Trophoblast cell (in vitro differentiated cells and primary cell): ENCODE results near the gene TJP2.
"Not testable (repeated sequence)": the region's sequence is repeated elsewhere in the genome, so short reads cannot be mapped to it uniquely, and the experiment has no call there.

Experiments
- DNase-seq, 2 donors: peaks; one replicate each; pipeline ENCODE4 v3.0.0-alpha.2; 2016
- H2AFZ ChIP-seq: 2 replicates; pipeline ENCODE4 v1.6.1; 2013; ENCODE audit warnings: low read length, moderate library complexity, mild to moderate bottlenecking; ENCODE audit not compliant: insufficient read depth, poor library complexity
- H2AK5ac ChIP-seq: 2 replicates; pipeline ENCODE4 v1.6.1; 2013; ENCODE audit warnings: mild to moderate bottlenecking, low read length
- H2BK120ac ChIP-seq: 2 replicates; pipeline ENCODE4 v1.6.1; 2013; ENCODE audit warnings: low read length, mild to moderate bottlenecking, moderate library complexity; ENCODE audit not compliant: insufficient read depth, poor library complexity
- H2BK12ac ChIP-seq: 2 replicates; pipeline ENCODE4 v1.6.1; 2013; ENCODE audit warnings: mild to moderate bottlenecking, low read length, moderate library complexity
- H2BK5ac ChIP-seq: 2 replicates; pipeline ENCODE4 v1.6.1; 2013; ENCODE audit warnings: low read length, low read depth, moderate library complexity, mild to moderate bottlenecking; ENCODE audit not compliant: poor library complexity
- H3K14ac ChIP-seq: 2 replicates; pipeline ENCODE4 v1.6.1; 2013; ENCODE audit warnings: mild to moderate bottlenecking, low read length
- H3K18ac ChIP-seq: 2 replicates; pipeline ENCODE4 v1.6.1; 2013; ENCODE audit warnings: mild to moderate bottlenecking, low read length
- H3K23ac ChIP-seq: 2 replicates; pipeline ENCODE4 v1.6.1; 2013; ENCODE audit warnings: low read length
- H3K27ac ChIP-seq: 2 replicates; pipeline ENCODE4 v1.5.1; 2013; ENCODE audit warnings: low read depth, mild to moderate bottlenecking, inconsistent platforms, low read length, moderate library complexity
- H3K27me3 ChIP-seq: 2 replicates; pipeline ENCODE4 v1.6.1; 2013; ENCODE audit warnings: inconsistent platforms, mild to moderate bottlenecking, low read length, moderate library complexity; ENCODE audit not compliant: insufficient read depth
- H3K36me3 ChIP-seq, 2 experiments: 1 replicate in 1 of 2; 2 replicates in 1 of 2; pipeline ENCODE4 v1.6.1; 2013; ENCODE audit warnings: low read length in 2 of 2, mild to moderate bottlenecking in 2 of 2, moderate library complexity in 1 of 2; ENCODE audit not compliant: insufficient read depth in 2 of 2, control insufficient read depth in 1 of 2
- H3K4ac ChIP-seq: 2 replicates; pipeline ENCODE4 v1.6.1; 2013; ENCODE audit warnings: low read depth, mild to moderate bottlenecking, low read length, moderate library complexity
- H3K4me1 ChIP-seq, 2 experiments: 1 replicate in 1 of 2; 2 replicates in 1 of 2; pipeline ENCODE4 v1.6.1; 2013; ENCODE audit warnings: low read length in 2 of 2, mild to moderate bottlenecking in 2 of 2, moderate library complexity in 1 of 2; ENCODE audit not compliant: insufficient read depth in 2 of 2, control insufficient read depth in 1 of 2
- H3K4me2 ChIP-seq: 2 replicates; pipeline ENCODE4 v1.6.1; 2013; ENCODE audit warnings: inconsistent platforms, mild to moderate bottlenecking, low read length, moderate library complexity
- H3K4me3 ChIP-seq: 2 replicates; pipeline ENCODE4 v1.5.1; 2013; ENCODE audit warnings: mild to moderate bottlenecking, low read depth, low read length, inconsistent platforms
- H3K79me1 ChIP-seq: one replicate; pipeline ENCODE4 v1.6.1; 2013; ENCODE audit warnings: low read length
- H3K79me2 ChIP-seq: 2 replicates; pipeline ENCODE4 v1.6.1; 2013; ENCODE audit warnings: low read length, mild to moderate bottlenecking; ENCODE audit not compliant: control insufficient read depth, insufficient read depth, poor library complexity
- H3K9ac ChIP-seq: 2 replicates; pipeline ENCODE4 v1.6.1; 2013; ENCODE audit warnings: mild to moderate bottlenecking, low read length
- H3K9me3 ChIP-seq: 2 replicates; pipeline ENCODE4 v1.6.1; 2013; ENCODE audit warnings: low read depth, mild to moderate bottlenecking, control low read depth, inconsistent platforms, low read length; ENCODE audit not compliant: insufficient read depth
- H4K12ac ChIP-seq: 2 replicates; pipeline ENCODE4 v1.6.1; 2013; ENCODE audit warnings: low read depth, mild to moderate bottlenecking, low read length, moderate library complexity
- H4K8ac ChIP-seq: 2 replicates; pipeline ENCODE4 v1.6.1; 2013; ENCODE audit warnings: low read depth, mild to moderate bottlenecking, low read length, moderate library complexity
- H4K91ac ChIP-seq: one replicate; pipeline ENCODE4 v1.6.1; 2013; ENCODE audit warnings: low read depth, mild to moderate bottlenecking, low read length, moderate library complexity
- WGBS: extraction: QIAGEN DNeasy Blood & Tissue Kit; methylation state at CpG from one replicate; pipeline ENCODE4 v1.1.7; 2013; ENCODE audit warnings: missing lambda C conversion rate; ENCODE audit not compliant: insufficient read length, insufficient coverage; ENCODE audit errors: extremely low coverage; 5-methylcytosine and 5-hydroxymethylcytosine counted together

TJP2 gene

DNA sequence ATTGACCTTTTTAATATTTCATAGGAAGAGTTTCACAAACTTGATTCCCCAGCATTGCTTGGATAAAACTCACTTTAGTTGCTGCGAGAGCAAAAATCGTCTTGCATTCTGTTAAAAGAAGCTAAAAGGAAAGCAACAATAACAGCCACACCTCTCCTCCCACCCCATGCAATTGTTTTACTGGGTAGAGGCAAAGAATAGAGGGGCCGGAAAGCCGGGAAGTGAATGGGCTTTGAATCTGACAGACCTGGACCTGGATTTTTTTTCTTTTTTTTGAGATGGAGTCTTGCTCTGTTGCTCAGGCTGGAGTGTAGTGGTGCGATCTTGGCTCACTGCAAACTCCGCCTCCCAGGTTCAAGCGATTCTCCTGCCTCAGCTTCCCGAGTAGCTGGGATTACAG is 9.5 kb upstream of the TJP2 start:
- not testable (repeated sequence) for H2AFZ ChIP-seq, H3K18ac ChIP-seq, H2BK120ac ChIP-seq, H3K4me2 ChIP-seq, H2BK12ac ChIP-seq, H3K9ac ChIP-seq, H3K79me2 ChIP-seq, H3K9me3 ChIP-seq, H3K4ac ChIP-seq, H3K14ac ChIP-seq, H4K12ac ChIP-seq, H4K8ac ChIP-seq, H3K4me1 ChIP-seq, DNase-seq, H4K91ac ChIP-seq, H2AK5ac ChIP-seq, H3K4me3 ChIP-seq, H2BK5ac ChIP-seq, H3K27me3 ChIP-seq, H3K23ac ChIP-seq, H3K27ac ChIP-seq, H3K79me1 ChIP-seq, H3K36me3 ChIP-seq
- WGBS: no CpG with 5 or more reads among the region's 8 CpGs

DNA sequence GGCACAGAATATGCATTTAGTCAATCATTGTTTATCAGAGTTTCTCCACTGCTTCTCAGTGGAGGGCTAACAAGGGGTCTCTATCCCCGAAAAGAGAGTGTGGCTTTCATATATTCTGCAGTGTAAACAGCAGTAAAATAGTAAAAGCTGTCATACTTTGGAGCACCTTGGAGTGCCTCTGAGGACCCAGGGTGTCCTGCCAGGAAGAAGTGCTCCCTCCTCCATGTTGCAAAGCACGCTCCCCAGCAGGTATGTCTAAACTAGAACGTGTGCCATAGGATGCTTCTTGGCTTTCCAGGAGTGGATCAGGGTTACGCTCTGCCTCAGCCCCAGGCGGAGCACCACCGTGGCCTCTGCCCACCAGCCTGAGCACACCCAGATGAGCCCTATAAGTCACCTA is 8.5 kb upstream of the TJP2 start:
- H2BK12ac ChIP-seq: peak overlapping the region; percentile 58
- H3K4me3 ChIP-seq: no peak overlapping the region
- no peak overlapping the region for H3K23ac ChIP-seq
- no peak overlapping the region for H2AK5ac ChIP-seq
- no peak overlapping the region for H3K9ac ChIP-seq
- H3K14ac ChIP-seq: no peak overlapping the region
- no peak overlapping the region for H2AFZ ChIP-seq
- no peak overlapping the region for H2BK5ac ChIP-seq
- DNase-seq: no peak
- H4K91ac ChIP-seq: no peak overlapping the region
- peaks cover 2 to 5% of the 10 kb centered on the region in 2 experiments for H3K36me3 ChIP-seq
- H3K79me1 ChIP-seq: peaks cover 3% of the 10 kb centered on the region
- H3K79me2 ChIP-seq: peaks cover 2% of the 10 kb centered on the region
- no peak overlapping the region for H3K18ac ChIP-seq
- H3K27me3 ChIP-seq: no peaks in the 10 kb centered on the region
- no peak overlapping the region for H4K12ac ChIP-seq
- peaks cover 2% of the 10 kb centered on the region for H3K9me3 ChIP-seq
- H3K4ac ChIP-seq: no peak overlapping the region
- H3K4me2 ChIP-seq: no peak overlapping the region
- no peak overlapping the region for H3K27ac ChIP-seq
- H2BK120ac ChIP-seq: no peak overlapping the region
- no peak overlapping the region for H4K8ac ChIP-seq
- no CpG with 5 or more reads among the region's 6 CpGs for WGBS
- H3K4me1 ChIP-seq: peaks cover 0 to 4% of the 10 kb centered on the region in 2 experiments

DNA sequence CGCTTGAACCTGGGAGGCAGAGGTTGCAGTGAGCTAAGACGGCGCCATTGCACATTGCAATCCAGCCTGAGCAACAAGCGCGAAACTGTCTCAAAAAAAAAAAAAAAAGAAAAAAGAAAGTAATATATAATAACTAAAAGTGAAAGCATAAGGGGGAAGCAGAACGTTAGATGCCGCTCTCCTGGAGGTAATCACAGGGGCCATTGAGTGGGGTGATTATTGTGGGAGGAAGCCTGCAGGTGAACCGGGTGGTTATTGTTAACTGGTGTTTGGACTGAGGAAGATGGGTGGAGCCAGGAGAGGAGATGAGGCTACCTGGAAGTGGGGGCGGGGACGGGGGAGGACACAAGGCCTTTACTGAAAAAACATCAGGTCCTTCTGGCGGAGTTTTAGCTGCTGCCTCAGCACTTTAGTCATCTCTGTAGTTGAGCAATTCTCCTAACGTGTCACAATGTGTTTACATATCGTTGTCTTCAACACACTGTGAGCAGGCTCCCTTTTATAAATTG is 5.3 kb upstream of the TJP2 start:
- no peak overlapping the region for H4K8ac ChIP-seq
- H2BK5ac ChIP-seq: no peak overlapping the region
- peaks cover 6% of the 10 kb centered on the region for H3K79me2 ChIP-seq
- H3K18ac ChIP-seq: no peak overlapping the region
- H3K36me3 ChIP-seq: peaks cover 2 to 3% of the 10 kb centered on the region in 2 experiments
- peaks cover 0 to 12% of the 10 kb centered on the region in 2 experiments for H3K4me1 ChIP-seq
- H3K27me3 ChIP-seq: no peaks in the 10 kb centered on the region
- H4K12ac ChIP-seq: no peak overlapping the region
- no peak overlapping the region for H3K9ac ChIP-seq
- no peak overlapping the region for H2BK12ac ChIP-seq
- no peaks in the 10 kb centered on the region for H3K9me3 ChIP-seq
- H4K91ac ChIP-seq: no peak overlapping the region
- H2AK5ac ChIP-seq: no peak overlapping the region
- H3K4me3 ChIP-seq: no peak overlapping the region
- H3K27ac ChIP-seq: no peak overlapping the region
- H2BK120ac ChIP-seq: no peak overlapping the region
- H3K4me2 ChIP-seq: no peak overlapping the region
- no peak overlapping the region for H3K14ac ChIP-seq
- H3K79me1 ChIP-seq: peaks cover 15% of the 10 kb centered on the region
- no peak overlapping the region for H3K4ac ChIP-seq
- WGBS: no CpG with 5 or more reads among the region's 13 CpGs
- peak; percentile 86 to 94 for DNase-seq
- no peak overlapping the region for H2AFZ ChIP-seq
- no peak overlapping the region for H3K23ac ChIP-seq

- peaks cover 0 to 12% of the 10 kb centered on the region in 2 experiments for H3K4me1 ChIP-seq
- WGBS: no CpG with 5 or more reads among the region's 1 CpG
These were observed 3.8 kb upstream of the TJP2 start for GRCh38 chr9:69170231-69170630.

More at GRCh38 chr9:69170231-69170630, 3.8 kb upstream of the TJP2 start:
- H3K14ac ChIP-seq: peak overlapping the region; percentile 24
- peak overlapping the region; percentile 69 for H3K27ac ChIP-seq
- peak overlapping the region; percentile 24 for H3K4me2 ChIP-seq
- H2BK120ac ChIP-seq: no peak overlapping the region
- no peak overlapping the region for H3K18ac ChIP-seq
- H2BK12ac ChIP-seq: peak overlapping the region; percentile 92
- H2AFZ ChIP-seq: no peak overlapping the region
- H4K12ac ChIP-seq: no peak overlapping the region
- peaks cover 15% of the 10 kb centered on the region for H3K79me2 ChIP-seq
- peaks cover 24% of the 10 kb centered on the region for H3K79me1 ChIP-seq
- H3K4ac ChIP-seq: no peak overlapping the region
- H4K8ac ChIP-seq: no peak overlapping the region
- no peak overlapping the region for H2AK5ac ChIP-seq
- H3K9me3 ChIP-seq: no peaks in the 10 kb centered on the region
- H3K9ac ChIP-seq: no peak overlapping the region
- H3K4me3 ChIP-seq: no peak overlapping the region
- peak overlapping the region; percentile 83 for H2BK5ac ChIP-seq
- H4K91ac ChIP-seq: no peak overlapping the region
- H3K27me3 ChIP-seq: no peaks in the 10 kb centered on the region
- DNase-seq: no peak
- peaks cover 2 to 3% of the 10 kb centered on the region in 2 experiments for H3K36me3 ChIP-seq
- H3K23ac ChIP-seq: no peak overlapping the region
